Natural killer cell (primary cell): ENCODE data around the gene PTPRN2. TPM values are rescaled to one million over a fixed set of nuclear protein-coding genes. Genes with fewer than 3 reads are reported as not detected.

Experiments
- ATAC-seq, 3 donors: fragments of 150-1000 bp in 2 of 3; fragments of 200-7000 bp in 1 of 3; cut with Tn5 transposase; 1 replicate in 1 of 3; 2 replicates in 2 of 3; pipeline ENCODE4 v1.10.0; 2021; ENCODE audit warnings: mild to moderate bottlenecking in 2 of 3, moderate library complexity in 2 of 3
- DNase-seq, 2 donors: peaks; one replicate each; pipeline versions ENCODE4 v3.0.0 to v3.0.0-alpha.2; 2013 to 2021; ENCODE audit warnings: mixed read lengths in 1 of 2
- H3K27ac ChIP-seq: one replicate; pipeline ENCODE4 v1.5.1; 2013; ENCODE audit warnings: mild to moderate bottlenecking, low read length
- H3K27me3 ChIP-seq: one replicate; pipeline ENCODE4 v1.6.1; 2013; ENCODE audit warnings: low read length; ENCODE audit not compliant: control insufficient read depth, insufficient read depth
- H3K36me3 ChIP-seq: one replicate; pipeline ENCODE4 v1.6.1; 2013; ENCODE audit warnings: low read length; ENCODE audit not compliant: control insufficient read depth, insufficient read depth
- H3K4me1 ChIP-seq: one replicate; pipeline ENCODE4 v1.6.1; 2013; ENCODE audit warnings: low read length; ENCODE audit not compliant: control insufficient read depth, insufficient read depth
- H3K4me3 ChIP-seq: one replicate; pipeline ENCODE4 v1.5.1; 2013; ENCODE audit warnings: low read length
- H3K9me3 ChIP-seq: one replicate; pipeline ENCODE4 v1.6.1; 2013; ENCODE audit warnings: low read length; ENCODE audit not compliant: control insufficient read depth, insufficient read depth
- H3K27ac Mint-ChIP-seq, 2 donors: one replicate each; pipeline ENCODE4 v1.8.0; 2022; ENCODE audit warnings: mild to moderate bottlenecking in 2 of 2, mixed read lengths in 2 of 2, moderate library complexity in 1 of 2
- H3K27me3 Mint-ChIP-seq, 2 donors: one replicate each; pipeline ENCODE4 v1.8.0; 2022; ENCODE audit warnings: low read depth in 2 of 2, mixed read lengths in 2 of 2
- H3K36me3 Mint-ChIP-seq: one replicate; pipeline ENCODE4 v1.8.0; 2022; ENCODE audit warnings: mixed read lengths
- H3K4me1 Mint-ChIP-seq, 2 donors: one replicate each; pipeline ENCODE4 v1.8.0; 2022; ENCODE audit warnings: mixed read lengths in 2 of 2
- H3K4me3 Mint-ChIP-seq: one replicate; pipeline ENCODE4 v1.8.0; 2022; ENCODE audit warnings: mild to moderate bottlenecking, moderate library complexity, mixed read lengths
- H3K9me3 Mint-ChIP-seq, 2 donors: one replicate each; pipeline ENCODE4 v1.8.0; 2022; ENCODE audit warnings: mixed read lengths in 2 of 2
- WGBS: methylation state at CpG from one replicate; pipeline ENCODE4 v1.1.7; 2013; ENCODE audit warnings: missing lambda C conversion rate; ENCODE audit not compliant: insufficient coverage; 5-methylcytosine and 5-hydroxymethylcytosine counted together
- intact Hi-C: fragments of 100-400 bp; cut with micrococcal nuclease; formaldehyde crosslinking; loops from one replicate; pipeline ENCODE4 v1.14.2; 2022
- total RNA-seq, 4 donors: library from RNA; stranded (reverse); fragments of 120-200 nt in 1 of 4; gene quantifications; one replicate each; pipeline versions ENCODE4 v1.2.3 to v1.2.4, GENCODE V29; 2013 to 2022
- TF ChIP-seq, protein P1 (sequence below): fragments of 200-600 bp; IDR thresholded peaks from one replicate; pipeline ENCODE4 v1.8.0; 2022; ENCODE audit warnings: antibody characterized with exemption

Gene PTPRN2
- total RNA-seq, 3 donors from 2014 or later (not counting 1 experiment from before 2014, with no cell fraction given) = 1.3 to 2.5 (median 1.9) TPM

DNA sequence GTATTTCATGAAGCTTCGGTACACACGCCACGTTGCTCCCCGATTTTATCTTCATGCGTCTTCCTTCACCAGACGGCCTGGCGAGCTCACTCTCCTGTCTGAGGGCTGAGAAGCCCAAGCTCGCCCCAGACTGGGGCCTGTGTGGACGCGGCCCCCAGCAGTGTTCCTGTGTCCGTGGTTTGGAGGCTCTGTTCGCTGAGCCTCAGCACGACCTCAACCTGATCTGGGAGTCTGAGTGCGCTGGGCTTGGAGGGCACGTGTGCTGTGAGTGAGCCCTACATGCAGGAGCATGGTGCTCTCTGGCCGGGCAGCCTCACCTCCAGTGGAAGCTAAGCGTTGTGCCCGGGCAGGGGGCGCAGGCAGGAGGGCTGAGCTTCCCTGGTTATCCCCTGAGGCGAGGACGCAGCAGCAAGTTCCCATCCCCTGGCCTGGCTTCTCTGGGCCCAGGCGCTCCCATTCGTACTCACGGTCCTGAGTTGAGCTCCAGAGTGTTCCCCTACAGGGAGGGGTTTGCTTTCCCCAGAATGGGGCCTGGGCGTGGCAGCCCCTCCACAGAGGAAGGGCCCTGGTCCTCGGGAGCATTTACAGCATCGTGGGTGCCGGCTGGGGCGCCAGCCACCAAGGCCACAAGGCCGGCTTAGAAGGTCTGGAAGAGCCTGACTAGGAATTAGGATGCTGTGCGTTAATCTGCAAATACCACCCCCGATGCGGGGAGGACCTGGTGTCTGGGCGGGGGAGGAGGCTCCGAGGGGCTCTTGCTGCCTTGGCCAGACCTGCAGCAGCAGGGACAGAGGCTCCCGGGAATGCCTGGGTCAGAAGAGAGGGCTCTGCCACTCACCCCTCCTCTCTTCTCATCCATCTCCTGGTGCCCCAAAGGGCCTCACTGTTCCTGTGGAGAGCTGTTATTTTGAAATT, 850.2 kb downstream of the PTPRN2 start:
- Histone ChIP-seq H3K4me1 (no peaks in the 10 kb centered on the region), H3K9me3 (no peaks in the 10 kb centered on the region), H3K36me3 (no peaks in the 10 kb centered on the region), H3K27me3 (no peaks in the 10 kb centered on the region), H3K4me3 (no peak overlapping the region), H3K27ac (no peak overlapping the region)
- Mint-ChIP-seq H3K36me3 (no peaks in the 10 kb centered on the region), H3K4me1 (no peaks in the 10 kb centered on the region), H3K9me3 (no peaks in the 10 kb centered on the region), H3K27ac (no peak overlapping the region), H3K4me3 (no peak overlapping the region), H3K27me3 (peaks cover 3 to 10% of the 10 kb centered on the region in 2 donors)
- intact Hi-C loops = no loop called here
- no peak for DNase-seq
- 85% methylated on average over 36 of the region's 36 CpGs for WGBS
- TF ChIP-seq, protein P1, sequence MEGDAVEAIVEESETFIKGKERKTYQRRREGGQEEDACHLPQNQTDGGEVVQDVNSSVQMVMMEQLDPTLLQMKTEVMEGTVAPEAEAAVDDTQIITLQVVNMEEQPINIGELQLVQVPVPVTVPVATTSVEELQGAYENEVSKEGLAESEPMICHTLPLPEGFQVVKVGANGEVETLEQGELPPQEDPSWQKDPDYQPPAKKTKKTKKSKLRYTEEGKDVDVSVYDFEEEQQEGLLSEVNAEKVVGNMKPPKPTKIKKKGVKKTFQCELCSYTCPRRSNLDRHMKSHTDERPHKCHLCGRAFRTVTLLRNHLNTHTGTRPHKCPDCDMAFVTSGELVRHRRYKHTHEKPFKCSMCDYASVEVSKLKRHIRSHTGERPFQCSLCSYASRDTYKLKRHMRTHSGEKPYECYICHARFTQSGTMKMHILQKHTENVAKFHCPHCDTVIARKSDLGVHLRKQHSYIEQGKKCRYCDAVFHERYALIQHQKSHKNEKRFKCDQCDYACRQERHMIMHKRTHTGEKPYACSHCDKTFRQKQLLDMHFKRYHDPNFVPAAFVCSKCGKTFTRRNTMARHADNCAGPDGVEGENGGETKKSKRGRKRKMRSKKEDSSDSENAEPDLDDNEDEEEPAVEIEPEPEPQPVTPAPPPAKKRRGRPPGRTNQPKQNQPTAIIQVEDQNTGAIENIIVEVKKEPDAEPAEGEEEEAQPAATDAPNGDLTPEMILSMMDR = no peak
- ATAC-seq = no peak

- no peaks in the 10 kb centered on the region for H3K4me1 ChIP-seq
- Mint-ChIP-seq H3K4me1 (no peaks in the 10 kb centered on the region), H3K27ac (no peak overlapping the region), H3K4me3 (no peak overlapping the region), H3K36me3 (no peaks in the 10 kb centered on the region), H3K9me3 (no peaks in the 10 kb centered on the region), H3K27me3 (peaks cover under 1 to 3% of the 10 kb centered on the region in 2 donors)
- DNase-seq = no peak
- H3K36me3 ChIP-seq = no peaks in the 10 kb centered on the region
- no peaks in the 10 kb centered on the region for H3K9me3 ChIP-seq
- no peak for ATAC-seq
- intact Hi-C loops = no loop called here
- TF ChIP-seq, protein P1 = no peak
- H3K4me3 ChIP-seq = no peak overlapping the region
- WGBS = 87% methylated on average over 14 of the region's 14 CpGs
- H3K27ac ChIP-seq = no peak overlapping the region
- no peaks in the 10 kb centered on the region for H3K27me3 ChIP-seq
These were observed 851.3 kb downstream of the PTPRN2 start for GRCh38 chr7:157736341-157736740.

DNA sequence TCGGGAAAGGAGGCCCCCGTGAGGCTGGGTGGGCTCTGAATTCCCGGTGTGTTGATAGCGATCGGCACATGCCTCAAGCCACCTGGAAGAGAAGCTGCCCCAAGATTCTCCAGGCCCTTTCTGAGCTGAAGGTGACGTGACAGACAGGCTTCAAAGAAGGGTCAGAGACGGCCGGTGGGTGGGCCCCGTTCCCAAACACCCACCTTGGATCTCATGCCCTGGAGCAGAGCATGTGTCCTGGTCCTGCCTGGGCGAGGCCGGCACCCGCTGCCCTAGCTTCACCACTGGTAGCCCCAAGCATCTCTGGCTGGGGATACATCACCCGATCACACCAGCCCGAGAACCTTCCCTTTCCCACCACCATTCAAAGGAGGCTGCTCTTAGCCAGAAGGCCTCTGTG, 851.8 kb downstream of the PTPRN2 start:
- Histone ChIP-seq H3K4me3 (no peak overlapping the region), H3K4me1 (no peaks in the 10 kb centered on the region), H3K27me3 (no peaks in the 10 kb centered on the region), H3K27ac (no peak overlapping the region), H3K9me3 (no peaks in the 10 kb centered on the region), H3K36me3 (no peaks in the 10 kb centered on the region)
- TF ChIP-seq, protein P1 = no peak
- WGBS = 91% methylated on average over 14 of the region's 14 CpGs
- H3K4me1 Mint-ChIP-seq = no peaks in the 10 kb centered on the region
- H3K36me3 Mint-ChIP-seq = no peaks in the 10 kb centered on the region
- H3K27ac Mint-ChIP-seq = no peak overlapping the region
- intact Hi-C loops = no loop called here
- no peak for ATAC-seq
- no peak for DNase-seq
- H3K4me3 Mint-ChIP-seq = no peak overlapping the region
- H3K9me3 Mint-ChIP-seq = no peaks in the 10 kb centered on the region
- peaks cover 0 to 3% of the 10 kb centered on the region in 2 donors for H3K27me3 Mint-ChIP-seq
